GM12875 (cell line): ENCODE measurements around the gene CCDC167.
"Not testable (repeated sequence)": the region's sequence is repeated elsewhere in the genome, so short reads cannot be mapped to it uniquely, and the experiment has no call there.

Experiments
- H3K4me3 ChIP-seq: one replicate; pipeline ENCODE4 v1.5.1; 2011; ENCODE audit warnings: low read depth, low read length, control low read depth
- TF ChIP-seq, protein P1 (sequence below): IDR thresholded peaks from 2 replicates; pipeline ENCODE4 v1.5.1; 2011; ENCODE audit warnings: low read depth, mild to moderate bottlenecking, control low read depth, inconsistent platforms, low read length, moderate library complexity, borderline replicate concordance; ENCODE audit not compliant: insufficient read depth

Gene CCDC167

DNA sequence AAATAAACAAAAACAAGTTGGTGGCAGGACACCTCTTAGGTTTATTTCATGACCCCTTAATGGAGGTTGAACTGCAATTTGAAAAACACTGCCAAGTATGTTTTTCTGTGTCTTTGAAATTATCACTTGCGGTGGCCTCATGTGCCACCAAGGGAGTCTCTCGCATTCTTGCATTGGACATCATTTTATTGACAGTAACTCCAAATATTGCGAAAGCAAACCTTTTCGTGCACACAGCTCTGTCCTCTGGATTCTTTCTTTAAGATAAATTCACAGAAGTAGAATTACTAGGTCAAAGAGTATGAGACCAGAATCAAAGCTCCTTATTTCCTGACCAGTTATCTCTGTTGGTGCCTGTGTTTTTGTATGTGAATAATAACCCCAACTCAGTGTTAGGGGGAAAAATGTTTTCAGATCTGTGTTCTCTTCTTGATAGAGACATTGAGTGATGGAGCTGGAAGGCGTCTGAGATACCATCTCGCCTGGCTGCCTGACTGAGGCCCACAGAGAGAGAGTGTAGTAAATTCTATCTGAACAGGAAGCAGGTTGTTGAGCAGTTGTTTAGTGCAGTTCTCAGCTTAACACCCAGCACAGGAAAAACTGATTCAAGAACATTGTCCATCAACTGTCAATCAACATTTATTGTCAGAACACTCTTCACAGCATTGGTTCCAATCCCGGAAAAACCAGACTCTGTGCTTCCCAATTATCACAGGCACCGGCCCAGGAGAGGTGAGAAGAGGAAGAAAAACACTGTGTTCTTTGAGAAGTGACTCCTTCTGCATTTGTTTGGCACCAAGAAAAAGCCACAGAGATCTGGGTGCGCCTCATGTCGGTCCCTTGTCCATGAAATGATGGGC lies 2.2 kb upstream of the CCDC167 start:
- H3K4me3 ChIP-seq = no peak overlapping the region
- TF ChIP-seq, protein P1, sequence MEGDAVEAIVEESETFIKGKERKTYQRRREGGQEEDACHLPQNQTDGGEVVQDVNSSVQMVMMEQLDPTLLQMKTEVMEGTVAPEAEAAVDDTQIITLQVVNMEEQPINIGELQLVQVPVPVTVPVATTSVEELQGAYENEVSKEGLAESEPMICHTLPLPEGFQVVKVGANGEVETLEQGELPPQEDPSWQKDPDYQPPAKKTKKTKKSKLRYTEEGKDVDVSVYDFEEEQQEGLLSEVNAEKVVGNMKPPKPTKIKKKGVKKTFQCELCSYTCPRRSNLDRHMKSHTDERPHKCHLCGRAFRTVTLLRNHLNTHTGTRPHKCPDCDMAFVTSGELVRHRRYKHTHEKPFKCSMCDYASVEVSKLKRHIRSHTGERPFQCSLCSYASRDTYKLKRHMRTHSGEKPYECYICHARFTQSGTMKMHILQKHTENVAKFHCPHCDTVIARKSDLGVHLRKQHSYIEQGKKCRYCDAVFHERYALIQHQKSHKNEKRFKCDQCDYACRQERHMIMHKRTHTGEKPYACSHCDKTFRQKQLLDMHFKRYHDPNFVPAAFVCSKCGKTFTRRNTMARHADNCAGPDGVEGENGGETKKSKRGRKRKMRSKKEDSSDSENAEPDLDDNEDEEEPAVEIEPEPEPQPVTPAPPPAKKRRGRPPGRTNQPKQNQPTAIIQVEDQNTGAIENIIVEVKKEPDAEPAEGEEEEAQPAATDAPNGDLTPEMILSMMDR = no peak

DNA sequence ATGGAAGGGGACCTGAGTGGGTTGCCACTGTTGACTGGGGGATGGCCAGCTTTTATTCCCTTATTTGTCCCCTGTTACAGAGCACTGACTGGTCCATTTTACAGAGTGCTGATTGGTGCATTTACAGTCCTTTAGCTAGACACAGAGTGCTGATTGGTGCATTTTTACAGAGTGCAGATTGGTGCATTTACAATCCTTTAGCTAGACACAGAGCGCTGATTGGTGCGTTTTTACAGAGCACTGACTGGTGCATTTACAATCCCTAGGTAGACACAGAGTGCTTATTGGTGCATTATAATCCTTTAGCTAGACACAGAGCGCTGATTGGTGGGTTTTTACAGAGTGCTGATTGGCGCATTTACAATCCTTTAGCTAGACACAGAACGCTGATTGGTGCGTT lies 1.2 kb upstream of the CCDC167 start:
- not testable (repeated sequence) for H3K4me3 ChIP-seq

DNA sequence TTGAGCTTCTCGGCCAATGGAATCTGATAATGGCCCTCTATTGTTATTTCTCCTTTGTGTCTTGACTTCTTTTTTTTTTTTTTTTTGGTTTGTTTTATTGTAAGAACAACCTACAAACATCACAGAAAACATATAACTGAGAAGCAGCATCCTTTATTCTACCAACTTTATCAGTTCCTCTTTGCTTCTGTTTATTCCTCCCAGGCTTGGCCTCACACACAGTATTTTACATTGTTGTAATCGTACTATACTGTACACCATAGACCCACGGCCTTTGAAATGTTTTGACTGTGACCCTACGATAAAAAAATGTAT lies 558 bp upstream of the CCDC167 start:
- H3K4me3 ChIP-seq = no peak overlapping the region
- TF ChIP-seq, protein P1 = no peak

DNA sequence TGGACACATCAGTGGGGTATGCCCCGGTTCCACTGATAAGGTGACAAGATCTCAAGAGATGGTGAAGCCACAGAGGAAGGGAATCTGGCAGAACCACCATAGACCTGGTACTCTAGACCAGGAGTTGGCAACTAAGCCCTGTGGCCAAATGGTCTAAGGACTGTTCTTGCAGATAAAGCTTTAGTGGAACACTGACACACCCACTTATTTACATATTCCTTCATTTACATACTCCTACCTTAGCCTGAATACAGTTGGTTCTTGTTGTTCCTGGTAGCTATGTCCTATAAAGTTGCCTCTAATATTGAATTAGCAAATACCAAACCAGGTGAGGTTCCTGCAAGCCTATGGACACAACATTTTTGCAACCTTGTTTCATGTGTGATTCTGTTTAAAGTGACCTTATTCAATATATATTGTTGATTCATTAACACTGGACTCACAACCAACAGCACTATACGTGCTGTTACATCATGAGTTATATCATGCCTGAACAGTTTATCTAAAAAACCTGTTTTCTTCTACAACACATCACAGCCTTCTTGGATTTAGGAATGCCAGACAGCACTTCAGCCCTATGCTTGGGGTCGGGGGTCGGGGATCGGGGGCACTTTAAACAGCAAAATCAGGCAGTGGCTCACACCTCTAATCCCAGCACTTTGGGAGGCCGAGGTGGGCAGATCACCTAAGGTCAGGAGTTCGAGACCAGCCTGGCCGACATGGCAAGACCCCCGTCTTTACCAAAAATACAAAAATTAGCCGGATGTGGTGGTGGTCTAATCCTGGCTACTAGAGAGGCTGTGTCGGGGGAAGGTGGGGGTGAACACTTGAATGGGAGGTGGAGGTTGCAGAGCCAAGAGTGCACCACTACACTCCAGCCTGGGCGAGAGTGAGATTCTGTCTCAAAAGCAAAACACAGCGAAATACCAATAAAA lies 2.5 kb downstream of the CCDC167 start:
- TF ChIP-seq, protein P1 = no peak
- no peak overlapping the region for H3K4me3 ChIP-seq

DNA sequence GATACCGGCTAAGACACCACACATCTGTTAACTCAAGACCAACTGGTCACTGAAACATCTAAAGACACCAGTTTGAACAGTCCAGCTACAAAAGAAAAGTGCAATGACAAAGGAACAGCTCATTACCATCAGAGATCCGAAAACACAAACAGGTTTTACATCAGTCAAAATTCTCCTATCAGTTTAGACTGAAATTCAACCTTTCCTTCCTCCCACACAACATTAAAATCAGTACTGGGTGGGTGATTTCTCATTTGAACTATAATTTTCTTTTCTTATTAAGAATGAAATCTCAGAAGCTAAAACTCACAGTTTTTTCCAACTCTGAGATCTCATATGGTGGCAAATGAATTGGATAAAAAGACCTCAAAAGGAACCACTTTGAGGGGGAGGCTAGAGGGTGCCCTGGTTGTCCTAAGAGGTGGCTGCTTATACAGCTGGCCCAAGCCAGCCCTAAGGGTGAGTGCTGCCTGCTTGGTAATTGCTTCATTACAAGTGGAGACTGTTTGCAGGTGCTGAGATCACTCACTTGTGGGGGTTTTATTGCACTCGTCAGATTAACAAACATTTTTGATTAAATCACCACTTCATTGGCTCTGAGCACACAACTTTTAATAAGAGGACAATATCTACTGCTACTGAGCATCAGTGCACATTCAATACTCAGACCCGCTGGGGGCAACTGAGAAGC lies 4.3 kb downstream of the CCDC167 start:
- H3K4me3 ChIP-seq = no peak overlapping the region
- TF ChIP-seq, protein P1 = no peak

DNA sequence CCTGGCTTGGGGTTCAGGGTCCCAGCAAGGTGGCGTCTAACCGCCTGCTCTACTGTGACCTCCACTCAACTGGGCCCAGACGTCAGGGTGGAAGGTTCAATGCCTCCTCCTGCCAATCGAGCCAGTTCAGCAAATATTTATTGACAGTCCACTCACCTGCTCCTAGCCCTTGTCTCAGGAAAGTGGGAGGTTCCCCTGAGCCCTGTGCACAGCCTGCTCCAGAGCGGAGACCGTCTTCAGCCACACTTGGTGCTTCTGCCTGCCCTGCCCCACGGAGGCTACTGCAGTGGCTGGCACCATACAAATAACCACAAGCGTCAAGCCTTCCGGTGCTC lies 6.1 kb downstream of the CCDC167 start:
- TF ChIP-seq, protein P1 = no peak
- H3K4me3 ChIP-seq = no peak overlapping the region

DNA sequence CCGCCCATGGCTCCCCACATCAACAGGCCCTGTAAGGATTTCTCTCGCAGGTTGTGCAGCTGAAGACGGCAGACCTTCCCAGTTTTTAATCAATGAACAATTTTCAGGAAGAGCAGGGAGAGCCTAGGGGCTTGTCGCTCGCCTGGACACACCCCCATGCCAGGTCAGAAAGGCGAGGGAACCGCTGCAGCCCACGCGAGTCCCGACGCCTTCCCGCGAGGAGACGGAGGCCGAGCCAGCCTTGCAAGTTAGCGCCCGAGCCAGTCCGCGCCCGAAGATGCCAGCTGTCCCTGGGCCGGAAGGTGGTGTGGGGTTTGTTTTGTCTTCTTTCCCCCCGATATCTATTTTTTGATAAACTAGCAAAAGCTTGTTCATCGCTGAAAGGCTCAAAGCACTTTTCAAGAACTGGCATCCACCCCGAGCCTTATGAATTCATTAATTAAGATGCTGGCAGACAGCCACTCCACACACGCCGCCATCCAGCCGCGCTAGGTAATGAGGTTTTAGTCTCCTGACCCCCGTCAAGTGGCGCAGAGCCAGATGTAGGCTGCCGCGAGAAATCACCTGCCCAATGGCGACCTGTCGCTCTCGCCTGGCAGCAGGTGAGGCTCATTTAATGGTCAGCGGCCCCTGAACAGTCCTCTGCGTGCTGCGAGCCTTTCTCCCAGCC lies 6.6 kb downstream of the CCDC167 start:
- TF ChIP-seq, protein P1 = no peak
- H3K4me3 ChIP-seq = no peak overlapping the region
